ENCODE results near the gene SRGAP1.

DNA sequence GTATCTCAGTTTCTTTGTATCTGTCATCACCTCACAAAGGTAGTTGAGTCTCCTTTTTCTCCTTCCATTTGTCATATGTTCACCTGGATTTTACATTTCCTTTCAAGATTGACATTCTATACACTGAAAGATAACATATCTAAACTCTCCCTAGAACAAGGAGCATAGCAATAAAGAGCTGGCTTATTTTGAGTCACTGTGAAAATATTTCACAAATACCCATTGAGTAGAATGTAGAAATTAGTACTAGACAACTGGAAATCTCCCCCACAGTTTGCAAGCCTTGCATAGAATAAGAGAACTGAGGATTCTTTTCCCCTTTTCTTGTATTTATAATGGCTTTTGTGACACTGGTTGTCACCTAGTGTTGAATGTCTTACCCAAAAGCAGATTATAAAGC is 266.4 kb downstream of the SRGAP1 start:
- no peak for TF ChIP-seq REST (IDR thresholded peaks at IDR 0.05; ENCODE audit: insufficient replicate concordance, low read depth)
- TF ChIP-seq, protein P1, sequence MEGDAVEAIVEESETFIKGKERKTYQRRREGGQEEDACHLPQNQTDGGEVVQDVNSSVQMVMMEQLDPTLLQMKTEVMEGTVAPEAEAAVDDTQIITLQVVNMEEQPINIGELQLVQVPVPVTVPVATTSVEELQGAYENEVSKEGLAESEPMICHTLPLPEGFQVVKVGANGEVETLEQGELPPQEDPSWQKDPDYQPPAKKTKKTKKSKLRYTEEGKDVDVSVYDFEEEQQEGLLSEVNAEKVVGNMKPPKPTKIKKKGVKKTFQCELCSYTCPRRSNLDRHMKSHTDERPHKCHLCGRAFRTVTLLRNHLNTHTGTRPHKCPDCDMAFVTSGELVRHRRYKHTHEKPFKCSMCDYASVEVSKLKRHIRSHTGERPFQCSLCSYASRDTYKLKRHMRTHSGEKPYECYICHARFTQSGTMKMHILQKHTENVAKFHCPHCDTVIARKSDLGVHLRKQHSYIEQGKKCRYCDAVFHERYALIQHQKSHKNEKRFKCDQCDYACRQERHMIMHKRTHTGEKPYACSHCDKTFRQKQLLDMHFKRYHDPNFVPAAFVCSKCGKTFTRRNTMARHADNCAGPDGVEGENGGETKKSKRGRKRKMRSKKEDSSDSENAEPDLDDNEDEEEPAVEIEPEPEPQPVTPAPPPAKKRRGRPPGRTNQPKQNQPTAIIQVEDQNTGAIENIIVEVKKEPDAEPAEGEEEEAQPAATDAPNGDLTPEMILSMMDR (IDR thresholded peaks at IDR 0.05; ENCODE audit: insufficient read depth, low read length): no peak
- no peak for TF ChIP-seq SPI1 (IDR thresholded peaks at IDR 0.05; ENCODE audit: borderline replicate concordance, low read depth)
- TF ChIP-seq POLR2AphosphoS5 (IDR thresholded peaks at IDR 0.05; ENCODE audit: low read depth): no peak
- no peak for TF ChIP-seq GABPA (IDR thresholded peaks at IDR 0.05; ENCODE audit: low read depth)

All from HL-60 (cell line).